HG02852 (cell line): ENCODE measurements around the gene SKAP2.

Source experiments
- ATAC-seq: cut with Tn5 transposase; IDR thresholded peaks from one replicate; pipeline ENCODE4 v1.9.1; 2021; ENCODE audit warnings: mild to moderate bottlenecking, moderate library complexity; ENCODE audit not compliant: unreplicated experiment

The SKAP2 gene

DNA sequence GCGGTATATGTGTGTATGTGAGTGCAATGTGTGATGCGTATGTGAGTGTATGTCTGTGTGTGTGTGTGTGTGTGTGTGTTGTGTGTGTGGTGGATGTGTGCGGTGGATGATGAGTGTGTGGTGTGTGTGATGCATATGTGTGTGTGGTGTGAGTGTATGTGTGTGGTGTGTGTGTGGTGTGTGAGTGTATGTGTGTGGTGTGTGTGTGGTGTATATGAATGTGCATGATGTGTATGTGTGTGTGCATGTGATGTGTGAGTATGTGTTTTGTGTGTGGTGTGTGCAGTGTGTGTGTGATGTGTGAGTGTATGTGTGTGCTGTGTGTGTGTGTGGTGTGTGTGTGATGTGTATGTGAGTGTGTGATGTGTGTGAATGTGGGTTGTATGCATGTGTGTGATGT is 222.0 kb downstream of the SKAP2 start:
- no peak for ATAC-seq

DNA sequence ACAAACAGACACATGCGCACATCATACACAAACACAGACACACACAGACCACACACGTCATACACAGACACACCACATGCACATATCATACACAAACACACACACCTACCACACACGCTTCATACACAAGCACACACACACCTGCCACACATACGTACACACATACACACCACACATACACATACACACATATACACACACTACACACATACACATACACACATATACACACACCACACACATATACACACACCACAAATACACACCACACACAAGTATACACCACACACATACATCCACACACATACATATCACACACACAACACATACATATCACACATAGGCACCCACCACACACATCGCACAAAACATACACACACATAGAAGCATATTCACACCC is 224.7 kb downstream of the SKAP2 start:
- no peak for ATAC-seq

DNA sequence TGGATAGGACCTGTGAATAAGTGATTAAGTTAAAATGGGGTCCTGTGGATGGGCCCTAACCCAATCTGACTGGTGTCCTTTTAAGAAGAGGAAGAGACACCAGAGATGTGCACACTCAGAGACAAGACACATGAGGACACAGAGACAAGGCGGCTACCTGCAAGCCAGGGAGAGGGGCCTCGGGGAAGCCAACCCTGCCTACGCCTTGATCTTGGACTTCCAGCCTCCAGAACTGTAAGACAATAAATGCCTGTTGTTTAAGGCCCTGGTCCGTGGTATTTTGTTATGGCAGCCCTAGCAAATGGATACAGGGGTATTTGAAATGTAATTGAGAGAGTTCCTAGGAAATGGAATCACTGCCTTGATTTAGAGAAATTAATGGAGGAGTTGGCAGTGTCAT is 225.3 kb downstream of the SKAP2 start:
- no peak for ATAC-seq

GRCh38 chr7:26638140-26638539 is 226.2 kb downstream of the SKAP2 start:
- ATAC-seq = no peak

DNA sequence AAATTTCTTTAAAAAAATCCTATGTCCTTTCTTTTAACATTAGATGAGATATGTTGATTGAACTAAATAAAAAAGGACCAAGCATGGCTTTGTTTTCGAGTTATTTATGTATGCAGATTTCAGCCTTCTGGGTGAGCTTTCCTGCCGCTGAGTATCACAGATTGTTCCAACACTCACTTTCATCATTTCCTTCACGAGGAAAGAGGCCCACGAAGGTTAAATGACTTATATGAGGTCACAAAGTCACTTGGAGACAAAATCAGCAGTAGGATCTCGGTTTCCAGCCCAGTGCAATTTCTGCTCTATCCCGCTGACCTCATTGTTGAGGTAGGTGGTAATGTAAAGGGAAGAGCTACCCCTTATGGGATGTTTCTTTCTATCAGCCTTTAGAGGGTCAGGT is 226.8 kb downstream of the SKAP2 start:
- no peak for ATAC-seq

- ATAC-seq = no peak
These were observed 227.6 kb downstream of the SKAP2 start for GRCh38 chr7:26636808-26637207.

- no peak for ATAC-seq
These were observed 230.8 kb downstream of the SKAP2 start for GRCh38 chr7:26633557-26633956.

DNA sequence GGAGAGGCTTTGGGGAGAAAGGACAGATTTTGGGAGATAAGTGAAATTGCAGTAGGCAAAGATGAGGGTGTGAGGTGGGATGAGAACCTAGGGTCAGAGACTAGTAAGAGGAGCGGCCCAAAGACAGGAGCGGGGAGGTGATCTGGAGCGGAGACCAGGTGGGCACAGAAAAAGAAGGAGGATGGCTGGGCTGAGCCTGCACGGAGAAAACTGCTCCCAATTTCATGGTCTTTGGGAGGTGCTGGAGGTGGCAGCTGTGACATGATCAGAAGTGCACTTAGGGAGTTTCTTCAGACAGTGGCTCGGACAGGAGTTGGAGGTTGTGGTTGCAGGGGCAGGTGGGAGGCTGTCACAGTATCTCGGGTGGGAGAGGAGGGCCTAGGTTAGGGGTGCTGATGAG is 232.8 kb downstream of the SKAP2 start:
- no peak for ATAC-seq

DNA sequence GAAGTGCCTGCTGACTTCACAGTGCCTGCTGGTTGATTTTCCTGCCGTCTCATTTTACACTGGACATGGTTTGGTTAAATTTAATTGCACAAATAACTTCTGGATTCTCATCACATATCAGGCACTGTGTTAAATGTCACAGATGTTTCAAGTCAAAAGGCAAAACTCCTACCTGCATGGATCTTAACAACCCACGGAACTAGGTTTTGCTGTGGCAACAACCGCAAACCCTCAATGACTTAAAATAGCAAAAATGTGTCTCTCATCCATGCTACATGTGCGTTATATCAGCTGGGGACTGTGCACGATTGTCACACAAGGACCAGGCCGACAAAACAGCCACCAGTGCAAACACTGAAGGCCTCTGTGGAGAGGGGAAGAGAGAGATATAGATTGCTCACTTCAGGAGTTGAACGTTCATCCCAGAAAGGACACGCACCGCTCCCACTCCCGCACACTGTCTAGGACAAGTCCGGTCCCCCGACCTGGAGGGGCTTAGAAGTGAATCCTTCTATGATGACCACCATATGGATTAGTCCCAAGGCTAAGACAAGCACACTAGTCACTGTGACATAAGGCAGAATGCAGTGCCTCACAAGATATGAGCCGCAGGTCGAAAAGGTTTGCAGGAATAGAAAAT is 233.3 kb downstream of the SKAP2 start:
- ATAC-seq = no peak

- no peak for ATAC-seq
These were observed 234.0 kb downstream of the SKAP2 start for GRCh38 chr7:26630361-26630760.

- no peak for ATAC-seq
These were observed 234.7 kb downstream of the SKAP2 start for GRCh38 chr7:26629696-26630095.

DNA sequence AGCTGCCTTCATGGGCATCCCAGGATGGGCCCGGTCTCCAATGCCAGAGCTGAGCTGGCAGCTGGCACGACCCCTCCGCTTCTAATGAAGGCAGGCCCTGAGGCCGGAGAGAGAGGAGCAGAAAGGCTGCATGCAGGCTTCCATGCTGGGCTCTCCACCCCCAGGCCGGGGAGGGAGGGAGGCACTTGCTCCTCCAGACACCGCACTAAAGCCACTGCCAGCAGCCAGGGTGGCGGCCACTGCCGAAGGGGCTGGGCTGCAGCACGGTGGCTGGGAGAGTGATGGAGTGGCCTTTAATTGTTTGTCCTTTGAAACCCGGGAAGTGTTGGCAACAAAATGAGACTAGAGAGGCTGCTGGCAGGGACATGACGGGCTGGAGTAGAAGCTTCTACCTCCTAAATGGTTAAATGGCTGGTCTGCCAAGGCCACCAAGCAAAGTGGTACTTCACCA is 236.5 kb downstream of the SKAP2 start:
- no peak for ATAC-seq

GRCh38 chr7:26627221-26627620 is 237.2 kb downstream of the SKAP2 start:
- no peak for ATAC-seq

- ATAC-seq = no peak
These were observed 237.7 kb downstream of the SKAP2 start for GRCh38 chr7:26626687-26627086.

DNA sequence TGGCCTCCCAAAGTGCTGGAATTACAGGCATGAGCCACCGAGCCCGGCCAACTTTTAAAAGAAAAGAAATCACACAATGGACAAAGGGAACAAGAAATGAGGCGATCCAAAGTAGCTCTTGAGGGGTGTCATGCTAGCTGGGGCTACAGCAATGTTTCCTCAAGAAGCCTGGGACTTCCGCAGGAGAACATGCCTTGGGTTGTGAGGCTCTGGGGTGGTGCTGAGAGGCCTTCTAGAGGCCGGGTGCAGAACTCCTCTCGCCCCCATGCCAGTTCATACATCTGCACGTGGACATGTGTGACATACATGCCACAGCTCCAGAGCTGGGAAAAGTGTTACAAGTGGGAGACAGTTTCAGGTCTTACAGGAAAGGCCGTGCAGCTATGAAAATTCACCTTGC is 238.2 kb downstream of the SKAP2 start:
- no peak for ATAC-seq

- no peak for ATAC-seq
These were observed 239.1 kb downstream of the SKAP2 start for GRCh38 chr7:26625286-26625685.

- ATAC-seq = no peak
These were observed 239.6 kb downstream of the SKAP2 start for GRCh38 chr7:26624839-26625238.

DNA sequence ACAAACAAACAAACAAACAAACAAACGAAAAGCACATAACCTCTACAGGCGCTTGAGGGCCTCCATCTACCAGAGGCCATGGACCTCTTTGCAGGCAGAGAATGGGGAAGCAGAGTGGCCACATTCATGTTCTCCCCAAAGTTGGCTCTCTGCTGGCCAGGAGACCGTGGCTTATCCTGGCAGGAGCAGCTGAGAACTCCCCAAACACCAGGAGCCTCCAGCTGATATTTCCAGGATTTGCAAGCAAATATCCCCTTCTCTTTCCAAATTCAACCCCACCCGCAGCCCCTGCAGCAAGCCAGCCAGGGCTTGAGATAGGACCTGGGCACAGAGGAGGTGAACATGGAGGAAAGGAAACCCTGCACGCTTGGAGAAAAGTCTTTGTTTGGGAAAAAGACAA is 240.0 kb downstream of the SKAP2 start:
- ATAC-seq = no peak

DNA sequence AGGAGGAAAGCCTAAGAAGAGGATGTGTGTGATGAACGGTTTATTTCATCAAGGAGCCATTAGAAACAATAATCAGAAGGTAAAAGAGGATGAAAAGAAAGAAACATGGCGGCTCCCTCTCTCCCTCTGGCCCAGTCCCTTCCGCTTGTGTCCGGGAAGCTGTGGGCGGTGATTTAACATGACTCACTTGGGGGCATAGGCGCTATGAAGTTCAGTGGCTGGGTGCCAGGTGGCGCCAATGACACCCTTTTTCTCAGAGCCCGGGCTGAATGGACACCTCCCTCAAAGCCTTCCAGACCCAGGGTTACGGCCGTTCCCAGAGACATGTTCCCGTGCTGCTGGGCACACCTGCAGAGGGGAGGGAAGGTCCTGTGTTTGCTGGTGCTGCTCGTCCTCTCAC is 244.0 kb downstream of the SKAP2 start:
- ATAC-seq = no peak

- ATAC-seq = no peak
These were observed 244.9 kb downstream of the SKAP2 start for GRCh38 chr7:26619348-26619984.

DNA sequence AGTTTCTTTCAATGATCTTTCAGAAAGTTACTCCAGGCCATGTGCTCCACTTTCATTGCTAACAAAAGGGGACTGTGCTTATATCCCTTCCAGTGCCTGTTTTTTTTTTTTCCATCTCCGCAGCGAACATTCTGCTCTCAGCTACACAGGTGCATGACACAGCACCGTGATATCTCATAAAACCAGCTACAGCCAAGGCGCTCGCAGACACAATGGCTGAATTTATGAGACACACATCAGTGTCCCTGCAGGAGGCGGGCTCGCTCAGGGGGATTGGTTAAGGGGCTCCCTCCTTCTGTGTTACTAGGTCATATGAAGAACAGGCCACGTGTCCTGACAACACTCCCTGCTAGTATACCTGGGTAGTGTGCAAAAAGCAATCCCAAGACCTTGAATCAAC is 245.5 kb downstream of the SKAP2 start:
- ATAC-seq = no peak

GRCh38 chr7:26618449-26618848 is 245.9 kb downstream of the SKAP2 start:
- no peak for ATAC-seq
